Stomach (tissue), 9 donors: Measurements from ENCODE around the gene SKI. TPM values are rescaled to one million over a fixed set of nuclear protein-coding genes. Genes with fewer than 3 reads are reported as not detected.
"Not testable (repeated sequence)": the region's sequence is repeated elsewhere in the genome, so short reads cannot be mapped to it uniquely, and the experiment has no call there.

Source experiments
- DNase-seq, 2 donors: peaks; one replicate each; pipeline versions ENCODE4 v3.0.0 to v3.0.0-alpha.2; 2013 to 2019
- H3K27ac ChIP-seq, 5 donors: fragments of 200-600 bp in 4 of 5; sonication (generic) in 4 of 5; one replicate each; pipeline ENCODE4 v1.5.1; 2013 to 2019; ENCODE audit warnings: mild to moderate bottlenecking in 1 of 5, moderate library complexity in 1 of 5
- H3K27me3 ChIP-seq, 3 donors: fragments of 200-600 bp; sonication (generic); one replicate each; pipeline ENCODE4 v1.5.1; 2017 to 2019; ENCODE audit warnings: mixed run types in 1 of 3
- H3K36me3 ChIP-seq, 4 donors: fragments of 200-600 bp; sonication (generic); 1 replicate in 3 of 4; 2 replicates in 1 of 4; pipeline ENCODE4 v1.5.1; 2016 to 2019
- H3K4me1 ChIP-seq, 4 donors: fragments of 200-600 bp; sonication (generic); one replicate each; pipeline ENCODE4 v1.5.1; 2016 to 2019
- H3K4me3 ChIP-seq, 4 donors: fragments of 200-600 bp; sonication (generic) in 3 of 4; one replicate each; pipeline ENCODE4 v1.5.1; 2016 to 2019; ENCODE audit warnings: mild to moderate bottlenecking in 1 of 4
- H3K9me3 ChIP-seq, 4 donors: fragments of 200-600 bp; sonication (generic); one replicate each; pipeline ENCODE4 v1.5.1; 2016 to 2019
- EP300 ChIP-seq: sonication (generic); formaldehyde crosslinking; IDR thresholded peaks from one replicate; pipeline ENCODE4 v1.6.1; 2017; ENCODE audit warnings: antibody characterized with exemption
- POLR2A ChIP-seq, 4 donors: fragments of 450-650 bp; IDR thresholded peaks; one replicate each; pipeline ENCODE4 v1.6.1; 2016; ENCODE audit warnings: antibody characterized with exemption in 4 of 4, control low read depth in 2 of 4, mild to moderate bottlenecking in 1 of 4, moderate library complexity in 1 of 4
- POLR2AphosphoS5 ChIP-seq, 3 donors: sonication (generic); formaldehyde crosslinking; IDR thresholded peaks; one replicate each; pipeline ENCODE4 v1.6.1; 2016; ENCODE audit warnings: antibody characterized with exemption in 3 of 3
- WGBS, 5 donors: extraction: QIAGEN DNeasy Blood & Tissue Kit in 3 of 5; methylation state at CpG; one replicate each; pipeline versions ENCODE4 v1.1.5 to v1.1.7; 2013 to 2018; 5-methylcytosine and 5-hydroxymethylcytosine counted together
- intact Hi-C: fragments of 100-400 bp; cut with DNase I; formaldehyde crosslinking; loops from one replicate; pipeline ENCODE4 v1.15.1; 2023; ENCODE audit warnings: low total_unique reads
- polyA plus RNA-seq, 3 donors: library from polyadenylated mRNA; stranded (reverse); fragments of 200-250 nt; gene quantifications; one replicate each; pipeline ENCODE4 v1.2.3, GENCODE V29; 2013
- total RNA-seq, 5 donors: library from RNA; depleted of rRNA; stranded (reverse); fragments of >200 nt; gene quantifications; one replicate each; pipeline versions ENCODE4 v1.1.0 to v1.2.3, GENCODE V29; 2014 to 2016
- TF ChIP-seq, protein P1 (sequence below), 7 experiments: fragments of 450-650 bp in 4 of 7; fragments of 200-600 bp in 3 of 7; sonication (generic) in 3 of 7; IDR thresholded peaks; one replicate each; pipeline ENCODE4 v1.5.1; 2016 to 2019; ENCODE audit warnings: antibody characterized with exemption in 7 of 7, control low read depth in 2 of 7, mild to moderate bottlenecking in 1 of 7
- donor health status: healthy with polysubstance abuse.
- donor health status: Bipolar disorder and iron deficiency.
- donor health status: healthy.

The SKI gene
- total and polyA plus RNA-seq, 8 donors: 7.4 to 84.0 (median 21.0) TPM

DNA sequence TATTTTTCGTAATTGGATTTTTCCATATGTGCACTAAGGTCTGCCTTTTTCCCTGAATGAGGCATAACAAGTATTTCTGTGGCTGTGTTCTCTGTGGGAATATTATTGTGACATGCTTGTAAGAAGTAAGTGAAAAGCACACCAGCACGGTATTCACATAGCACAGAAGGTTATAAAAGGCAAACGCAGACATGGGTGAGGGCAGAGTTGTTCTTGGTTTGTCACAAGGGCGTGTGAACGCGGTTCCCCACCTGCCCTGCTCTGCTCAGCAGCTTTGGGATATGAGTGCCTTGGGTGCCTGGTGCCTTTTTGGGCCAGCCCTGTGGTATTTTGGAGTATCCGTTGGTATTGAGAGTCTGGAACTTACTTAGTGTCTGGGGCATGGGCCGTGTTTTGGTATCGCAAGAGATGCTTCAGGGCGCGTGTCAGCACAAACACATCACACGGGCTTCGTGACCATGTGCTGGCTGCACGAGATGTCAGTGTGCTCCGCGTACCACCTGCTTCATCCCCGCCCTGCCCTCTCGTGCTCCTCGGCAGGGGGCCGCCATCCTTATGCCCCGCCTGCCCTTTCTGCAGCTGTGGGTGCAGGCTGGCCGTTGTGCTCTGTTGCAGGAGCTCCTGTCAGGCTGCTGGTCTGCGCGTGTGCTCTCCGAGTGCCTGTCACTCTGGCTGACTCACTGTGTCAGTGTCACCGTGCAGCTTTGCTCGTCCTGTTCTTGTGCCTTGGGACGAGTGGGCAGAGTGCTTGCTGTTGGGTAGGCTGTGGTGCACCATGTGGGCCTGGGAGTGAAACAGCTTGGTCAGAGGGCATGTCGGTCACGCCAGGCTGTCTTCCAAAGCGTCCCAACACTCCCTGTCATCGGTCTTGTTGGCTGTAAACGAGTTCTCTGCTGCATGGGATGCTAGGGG, 15.0 kb downstream of the SKI start:
- intact Hi-C loops: no loop called here
- WGBS, 5 donors: 77 to 85% (median 81%) methylated on average over 33 of the region's 33 CpGs
- TF ChIP-seq, protein P1, sequence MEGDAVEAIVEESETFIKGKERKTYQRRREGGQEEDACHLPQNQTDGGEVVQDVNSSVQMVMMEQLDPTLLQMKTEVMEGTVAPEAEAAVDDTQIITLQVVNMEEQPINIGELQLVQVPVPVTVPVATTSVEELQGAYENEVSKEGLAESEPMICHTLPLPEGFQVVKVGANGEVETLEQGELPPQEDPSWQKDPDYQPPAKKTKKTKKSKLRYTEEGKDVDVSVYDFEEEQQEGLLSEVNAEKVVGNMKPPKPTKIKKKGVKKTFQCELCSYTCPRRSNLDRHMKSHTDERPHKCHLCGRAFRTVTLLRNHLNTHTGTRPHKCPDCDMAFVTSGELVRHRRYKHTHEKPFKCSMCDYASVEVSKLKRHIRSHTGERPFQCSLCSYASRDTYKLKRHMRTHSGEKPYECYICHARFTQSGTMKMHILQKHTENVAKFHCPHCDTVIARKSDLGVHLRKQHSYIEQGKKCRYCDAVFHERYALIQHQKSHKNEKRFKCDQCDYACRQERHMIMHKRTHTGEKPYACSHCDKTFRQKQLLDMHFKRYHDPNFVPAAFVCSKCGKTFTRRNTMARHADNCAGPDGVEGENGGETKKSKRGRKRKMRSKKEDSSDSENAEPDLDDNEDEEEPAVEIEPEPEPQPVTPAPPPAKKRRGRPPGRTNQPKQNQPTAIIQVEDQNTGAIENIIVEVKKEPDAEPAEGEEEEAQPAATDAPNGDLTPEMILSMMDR (IDR thresholded peaks at IDR 0.05): no peak
- TF ChIP-seq POLR2A (IDR thresholded peaks at IDR 0.05) (no peak), POLR2AphosphoS5 (IDR thresholded peaks at IDR 0.05) (no peak), EP300 (no peak)
- no peaks in the 10 kb centered on the region for H3K27me3 ChIP-seq
- no peaks in the 10 kb centered on the region for H3K9me3 ChIP-seq
- no peak overlapping the region for H3K27ac ChIP-seq
- H3K36me3 ChIP-seq: peaks cover 0 to 8% (median 7%) of the 10 kb centered on the region in 4 donors
- no peak overlapping the region for H3K4me3 ChIP-seq
- peaks cover 72 to 99% (median 87%) of the 10 kb centered on the region in 4 donors for H3K4me1 ChIP-seq
- DNase-seq: peak in 1 of 2 donors; percentile 6

DNA sequence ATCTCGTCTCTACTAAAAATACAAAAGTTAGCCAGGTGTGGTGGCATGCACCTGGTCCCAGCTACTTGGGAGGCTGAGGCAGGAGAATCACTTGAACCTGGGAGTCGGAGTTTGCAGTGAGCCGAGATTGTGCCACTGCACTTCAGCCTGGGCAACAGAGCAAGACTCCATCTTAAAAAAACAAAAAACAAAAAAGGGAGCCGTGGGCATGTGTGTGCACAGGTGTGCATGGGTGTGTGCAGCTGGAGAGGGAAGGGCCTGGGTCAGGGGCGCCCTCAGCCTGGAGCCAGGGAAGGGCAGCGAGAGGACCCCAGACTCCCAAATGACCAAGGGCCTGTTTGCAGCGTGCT, 18.9 kb downstream of the SKI start:
- H3K27me3 ChIP-seq, H3K36me3 ChIP-seq, DNase-seq, H3K9me3 ChIP-seq, intact Hi-C loops: not testable (repeated sequence)
- Histone ChIP-seq H3K4me3 (peak overlapping the region in 1 of 4 donors; percentile 25), H3K4me1 (peaks cover 76 to 99% (median 90%) of the 10 kb centered on the region in 4 donors), H3K27ac (peak overlapping the region in 3 of 5 donors; percentile 54 to 80 (median 77))
- 79 to 89% (median 83%) methylated on average over 7 of the region's 7 CpGs for WGBS, 5 donors

DNA sequence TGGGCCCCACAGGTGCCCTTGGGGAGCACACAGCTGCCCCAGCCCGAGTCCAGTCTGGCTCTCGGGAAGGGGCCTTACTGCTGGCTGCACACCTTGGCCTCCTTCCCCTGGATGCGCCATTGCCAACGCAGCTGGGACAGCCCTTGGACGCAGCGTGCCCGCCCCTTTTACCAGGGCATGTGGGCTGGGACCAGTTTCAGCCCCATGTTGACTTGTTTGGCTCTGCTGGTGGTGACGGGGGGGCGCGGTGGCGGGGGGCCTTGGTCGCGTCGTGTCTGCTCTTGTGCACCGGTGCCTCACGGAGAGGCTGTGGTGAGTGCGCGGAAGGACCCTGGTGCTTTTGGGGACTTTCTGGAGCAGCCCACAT, 19.6 kb downstream of the SKI start:
- peak overlapping the region in 1 of 4 donors; percentile 25 for H3K4me3 ChIP-seq
- WGBS, 5 donors: 56 to 68% (median 59%) methylated on average over 18 of the region's 18 CpGs
- H3K27ac ChIP-seq: peak overlapping the region; percentile 68 to 80 (median 77)
- TF ChIP-seq, protein P1 (IDR thresholded peaks at IDR 0.05): no peak
- no peak for TF ChIP-seq EP300
- TF ChIP-seq POLR2AphosphoS5 (IDR thresholded peaks at IDR 0.05): no peak
- TF ChIP-seq POLR2A (IDR thresholded peaks at IDR 0.05): no peak
- peaks cover 76 to 99% (median 89%) of the 10 kb centered on the region in 4 donors for H3K4me1 ChIP-seq
- H3K9me3 ChIP-seq: no peaks in the 10 kb centered on the region
- H3K27me3 ChIP-seq: no peaks in the 10 kb centered on the region
- intact Hi-C loops: no loop called here
- H3K36me3 ChIP-seq: peaks cover 0 to 4% (median 0%) of the 10 kb centered on the region in 4 donors
- peak in 1 of 2 donors; percentile 16 for DNase-seq

DNA sequence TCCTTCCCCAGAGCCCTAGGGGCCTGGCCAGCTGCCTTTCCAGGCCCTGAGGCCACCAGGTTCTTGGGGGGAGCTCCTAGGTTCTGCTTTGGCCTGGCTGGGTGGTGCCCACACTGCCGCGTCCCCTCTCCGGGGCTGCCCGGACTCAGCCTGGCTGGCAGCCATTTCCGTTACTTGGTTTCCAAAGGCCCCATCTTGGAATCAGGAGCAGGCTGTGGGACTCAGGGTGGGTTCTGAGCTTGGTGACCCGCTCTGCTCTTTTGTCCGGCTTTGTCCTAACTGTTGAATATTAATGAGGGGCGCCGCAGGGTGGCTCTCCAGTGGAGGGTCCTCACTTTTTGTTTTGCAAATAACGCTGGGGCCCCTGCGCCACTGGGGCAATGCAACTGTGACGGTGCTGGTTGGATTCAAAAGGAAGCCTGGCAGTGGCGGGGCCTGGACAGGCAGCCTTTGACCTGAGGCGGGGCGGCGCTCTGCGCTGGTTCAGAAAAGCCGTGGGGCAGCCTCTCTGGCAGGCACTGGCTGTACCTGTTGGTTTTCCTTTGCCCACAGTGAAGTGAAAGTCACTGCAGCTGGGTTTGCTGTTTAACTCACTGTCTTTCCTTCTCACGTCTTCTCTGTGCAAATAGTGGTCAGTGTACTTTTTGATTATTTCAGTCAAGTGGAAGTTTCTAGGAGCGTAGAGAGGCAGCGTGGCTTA, 20.2 kb downstream of the SKI start:
- H3K27ac ChIP-seq: peak overlapping the region; percentile 69 to 80 (median 77)
- H3K9me3 ChIP-seq: no peaks in the 10 kb centered on the region
- H3K27me3 ChIP-seq: no peaks in the 10 kb centered on the region
- H3K4me3 ChIP-seq: peak overlapping the region in 1 of 4 donors; percentile 25
- WGBS, 5 donors: 28 to 71% (median 39%) methylated on average over 14 to 21 of the region's 21 CpGs
- H3K36me3 ChIP-seq: peaks cover 0 to 9% (median under 1%) of the 10 kb centered on the region in 4 donors
- no peak for TF ChIP-seq POLR2A (IDR thresholded peaks at IDR 0.05)
- TF ChIP-seq, protein P1 (IDR thresholded peaks at IDR 0.05): no peak
- peak in 2 of 3 donors; percentile 42 to 66 for TF ChIP-seq POLR2AphosphoS5 (IDR thresholded peaks at IDR 0.05)
- TF ChIP-seq EP300: no peak
- intact Hi-C loops: no loop called here
- H3K4me1 ChIP-seq: peaks cover 72 to 99% (median 86%) of the 10 kb centered on the region in 4 donors
- peak; percentile 80 to 89 for DNase-seq
